NCI-H2029 treated with DMSO at 0.1 percent for 48 hours (cell line): ENCODE data around the gene TDRD10.
"Not testable (repeated sequence)": the region's sequence is repeated elsewhere in the genome, so short reads cannot be mapped to it uniquely, and the experiment has no call there.

Experiments used
- DNase-seq: peaks from one replicate; lab custom pipeline; 2025; lab: John Stamatoyannopoulos, UW

The TDRD10 gene

DNA sequence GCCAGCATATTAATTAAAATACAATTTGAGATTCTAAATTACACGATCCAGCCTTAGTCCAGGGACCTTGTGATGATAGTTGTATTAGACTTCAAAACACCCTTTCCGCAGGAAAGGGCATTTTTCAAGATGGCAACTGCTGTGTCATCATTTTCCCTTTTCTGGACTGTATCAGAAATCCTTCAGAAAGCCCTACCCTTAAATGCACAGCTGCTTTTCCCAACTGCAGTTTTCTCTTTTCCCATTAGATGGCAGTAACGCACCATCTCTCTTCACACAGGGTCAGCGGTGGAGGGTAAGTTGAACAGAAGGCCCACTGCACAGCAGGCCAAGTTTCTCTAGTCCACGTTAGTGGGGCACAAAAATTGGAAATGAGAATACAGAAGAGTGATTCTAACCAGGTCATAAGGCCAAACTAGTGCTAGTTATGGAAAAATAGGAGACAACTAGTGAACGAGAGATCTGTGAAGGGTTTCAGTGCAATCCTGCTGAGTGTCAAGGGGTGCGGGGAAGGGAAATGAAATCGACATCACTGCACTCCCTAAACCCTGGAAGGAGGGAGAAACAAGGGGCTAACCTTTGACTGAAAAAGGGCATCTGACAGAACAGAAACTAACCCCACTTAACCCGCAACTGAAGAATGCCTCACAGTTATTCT is 22.1 kb upstream of the TDRD10 start:
- peak; percentile 72 for DNase-seq

DNA sequence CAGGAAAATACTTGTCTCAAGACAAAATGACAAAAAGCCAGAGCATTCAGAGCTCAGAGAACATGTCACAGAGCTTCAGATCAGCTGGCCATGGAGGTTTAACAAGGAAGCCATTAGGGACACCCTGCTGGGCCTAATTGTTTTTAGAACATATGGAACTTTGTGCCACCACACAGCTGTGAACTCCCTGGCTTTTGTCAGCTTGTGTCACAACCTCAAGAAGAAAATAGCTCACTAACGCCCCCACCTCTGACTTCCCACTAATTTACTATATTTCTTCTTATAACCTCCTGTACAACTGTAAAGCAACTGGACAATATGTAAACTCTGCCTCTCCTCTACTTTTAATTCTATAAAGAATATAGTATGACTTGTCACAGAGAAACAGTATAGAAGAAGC is 21.0 kb upstream of the TDRD10 start:
- DNase-seq: no peak

DNA sequence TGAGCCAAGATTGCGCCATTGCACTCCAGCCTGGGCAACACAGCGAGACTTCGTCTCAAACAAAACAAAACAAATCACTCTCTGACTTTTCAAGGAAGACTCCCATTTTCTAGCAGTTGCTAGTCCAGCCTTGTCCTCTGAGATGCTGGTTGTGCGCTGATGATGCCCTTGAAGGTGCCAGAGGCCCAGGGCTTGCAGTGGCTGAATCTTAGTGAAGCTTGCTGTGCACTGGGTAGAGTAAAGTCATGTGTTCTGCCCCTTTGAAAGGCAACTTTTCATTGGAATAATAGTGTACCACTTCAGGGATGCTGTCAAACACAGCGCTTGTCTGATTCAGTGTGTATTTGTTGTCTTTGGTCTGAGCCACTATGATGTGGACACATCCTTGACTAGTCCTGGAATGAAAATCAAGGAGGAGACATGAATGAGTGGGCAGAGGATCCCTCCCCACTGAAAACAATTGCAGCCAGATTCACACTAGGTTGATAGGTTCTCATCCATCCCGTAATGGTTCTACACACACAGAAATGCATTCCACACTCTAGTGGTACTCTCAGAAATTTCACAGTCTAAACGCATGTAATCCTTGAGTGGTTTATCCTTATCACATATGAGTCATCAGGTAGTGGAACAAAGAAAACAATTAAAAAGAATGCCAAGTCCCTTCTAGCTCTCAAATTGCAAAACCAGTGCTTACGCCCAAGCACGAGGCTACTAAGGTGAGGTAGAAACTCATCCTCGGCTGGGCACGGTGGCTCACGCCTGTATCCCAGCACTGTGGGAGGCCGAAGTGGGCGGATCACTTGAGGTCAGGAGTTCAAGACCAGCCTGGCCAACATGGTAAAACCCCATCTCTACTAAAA is 17.8 kb upstream of the TDRD10 start:
- peak; percentile 50 for DNase-seq

DNA sequence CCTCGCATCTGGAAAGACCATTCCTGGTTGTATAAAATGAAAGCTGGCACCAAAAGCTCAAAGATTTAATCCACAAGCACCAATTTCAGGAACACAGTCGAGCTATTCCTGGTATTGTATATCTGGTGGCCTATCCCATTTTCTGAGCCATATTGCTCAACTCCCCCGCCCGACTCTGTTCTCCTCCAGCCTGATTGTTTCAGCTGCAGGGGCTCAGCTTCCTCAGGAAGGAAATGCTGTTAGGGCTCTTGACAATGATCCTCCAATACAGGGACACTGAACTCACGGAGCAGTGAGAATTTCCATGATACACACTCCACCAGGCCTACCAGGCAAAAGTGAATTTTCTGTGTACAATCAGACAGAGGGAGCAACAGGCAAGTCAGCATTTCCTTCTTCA is 16.9 kb upstream of the TDRD10 start:
- no peak for DNase-seq

DNA sequence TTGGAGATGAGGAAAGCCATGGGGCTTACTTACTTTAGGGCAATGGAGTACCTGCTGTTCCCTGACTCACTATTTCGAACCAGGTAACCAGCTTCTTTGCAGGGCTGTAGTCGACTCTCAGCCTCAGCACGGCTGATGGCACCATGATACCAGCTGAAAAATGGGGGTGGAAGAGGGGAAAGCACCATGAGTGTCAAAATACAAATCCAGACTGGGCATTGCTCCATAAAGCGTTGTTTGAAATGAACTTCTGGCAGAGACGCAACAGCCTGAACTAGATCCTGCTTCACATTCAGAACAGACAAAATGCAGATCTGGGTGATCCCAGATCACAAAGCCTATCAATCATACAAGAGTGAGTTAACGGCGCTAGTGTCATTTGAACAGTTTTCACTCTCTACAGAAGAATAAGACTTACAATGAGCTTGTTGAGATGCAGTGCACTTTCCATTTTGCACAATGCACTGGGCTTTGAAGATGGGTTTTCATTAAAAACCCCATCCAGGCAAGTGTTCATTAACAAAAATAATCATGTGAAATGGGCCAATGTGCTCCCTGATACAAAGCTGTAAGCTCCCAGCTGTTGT is 16.0 kb upstream of the TDRD10 start:
- no peak for DNase-seq

DNA sequence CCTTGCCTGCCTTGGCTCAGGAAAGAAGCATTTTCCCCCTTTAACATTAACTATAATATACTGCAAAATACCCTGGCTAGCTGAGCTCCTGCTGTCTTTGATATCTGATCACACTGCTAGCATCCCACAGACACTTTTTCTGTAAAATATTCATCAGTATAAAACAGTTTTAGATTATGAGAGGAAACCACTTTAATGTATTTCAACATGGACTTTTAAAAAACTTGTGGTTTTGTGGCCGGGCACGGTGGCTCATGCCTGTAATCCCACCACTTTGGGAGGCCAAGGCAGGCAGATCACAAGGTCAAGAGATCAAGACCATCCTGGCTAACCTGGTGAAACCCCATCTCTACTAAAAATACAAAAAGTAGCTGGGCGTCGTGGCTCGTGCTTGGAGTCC is 15.3 kb upstream of the TDRD10 start:
- DNase-seq: not testable (repeated sequence)

DNA sequence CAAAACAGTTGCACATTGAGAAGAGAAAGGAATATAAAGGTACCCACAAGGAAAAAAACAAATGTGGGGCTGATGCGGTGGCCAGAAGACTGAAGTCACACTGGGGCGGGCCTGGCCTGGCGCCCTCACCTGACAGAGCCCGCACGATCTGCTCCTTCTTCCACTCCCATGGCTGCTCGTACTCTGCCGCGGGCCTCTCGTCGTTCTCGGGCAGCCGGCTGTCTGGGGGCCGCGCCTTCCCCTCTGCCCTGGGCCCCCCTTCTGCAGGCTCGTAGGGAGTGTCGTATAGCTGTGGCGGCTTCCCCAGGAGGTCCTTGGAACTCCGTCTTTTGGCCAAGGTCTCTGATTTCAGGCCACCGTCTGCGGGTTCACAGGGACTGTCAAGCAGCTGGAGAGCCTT is 13.1 kb upstream of the TDRD10 start:
- DNase-seq: no peak

DNA sequence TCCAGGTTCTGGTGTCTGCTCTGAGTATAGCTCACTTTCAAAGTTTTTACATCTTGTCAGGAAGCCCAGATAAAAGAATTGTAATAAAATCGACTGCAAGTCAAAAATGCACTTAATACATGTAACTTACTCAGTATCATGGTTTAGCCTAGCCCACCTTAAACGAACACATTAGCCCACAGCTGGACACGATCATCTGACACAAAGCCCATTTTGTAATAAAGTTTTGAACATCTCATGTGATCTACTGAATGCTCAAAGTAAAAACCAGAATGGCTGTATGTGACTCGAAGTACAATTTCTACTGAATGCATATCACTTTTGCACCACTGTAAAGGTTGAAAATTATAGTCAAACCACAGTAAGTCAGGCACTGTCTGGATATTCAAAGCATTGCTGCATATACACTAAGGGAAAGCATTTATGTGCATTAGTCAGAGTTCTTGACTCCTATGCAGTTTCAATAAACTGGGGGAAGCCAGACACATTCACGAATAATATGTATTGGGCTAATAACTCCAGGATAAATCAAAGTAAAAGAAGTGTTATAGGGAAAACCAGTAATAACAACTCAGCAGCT is 12.2 kb upstream of the TDRD10 start:
- DNase-seq: no peak

DNA sequence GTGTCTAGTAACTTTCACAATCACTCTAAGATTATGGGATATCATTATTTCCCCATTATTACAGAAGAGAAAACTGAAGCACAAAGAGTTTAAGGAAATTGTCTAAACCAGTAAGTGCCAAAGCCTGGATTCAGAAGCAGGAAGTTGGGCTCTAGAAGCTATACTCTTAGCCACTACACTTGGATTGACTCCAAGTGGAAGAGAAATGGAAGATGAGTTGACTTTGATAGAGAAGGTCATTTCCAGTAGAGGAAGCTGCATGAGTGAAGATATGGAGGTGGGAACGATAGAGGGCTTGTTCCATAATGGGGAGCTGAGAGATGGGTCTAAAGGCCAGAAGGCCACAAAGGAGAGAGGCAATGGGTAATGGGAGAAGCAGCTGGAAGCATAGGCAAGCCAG is 11.7 kb upstream of the TDRD10 start:
- DNase-seq: no peak

DNA sequence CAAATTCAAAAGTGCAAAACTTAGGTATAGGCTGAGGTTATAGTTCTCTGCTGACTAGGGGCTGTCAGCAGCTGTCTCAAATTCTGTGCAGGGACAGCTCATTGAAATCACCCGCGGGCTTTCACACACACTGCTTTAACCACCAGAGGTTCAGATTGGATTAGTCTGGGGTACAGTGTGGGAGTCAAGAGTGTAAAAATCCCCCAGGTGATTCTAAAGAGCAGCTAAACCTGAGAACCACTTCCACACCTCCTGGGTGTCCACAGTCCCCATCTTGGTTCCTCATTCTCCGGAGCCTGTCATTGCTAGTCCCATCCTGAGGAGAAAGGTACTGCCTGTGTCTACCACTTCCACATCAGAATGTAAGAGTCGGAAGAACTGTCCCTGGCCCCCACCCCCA is 9.9 kb upstream of the TDRD10 start:
- no peak for DNase-seq

DNA sequence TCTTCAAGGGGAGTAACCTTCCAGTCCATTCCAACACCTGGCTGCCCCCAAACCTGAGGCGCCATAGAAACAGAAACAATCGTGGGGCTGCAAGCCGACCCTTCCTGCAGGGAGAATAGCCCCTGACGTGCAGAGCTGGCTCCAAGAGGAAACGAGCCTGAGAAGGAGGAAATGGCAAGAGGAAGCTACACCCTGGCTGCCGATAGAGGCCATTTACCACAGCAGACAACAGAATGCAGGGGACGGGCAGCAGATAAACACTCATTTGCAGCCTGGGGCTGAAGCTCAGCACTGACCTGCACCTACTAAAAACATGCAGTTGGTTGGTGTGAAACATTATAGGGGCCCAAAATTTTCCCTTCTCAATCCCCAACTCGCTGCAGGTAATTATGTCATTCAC is 8.7 kb upstream of the TDRD10 start:
- no peak for DNase-seq

DNA sequence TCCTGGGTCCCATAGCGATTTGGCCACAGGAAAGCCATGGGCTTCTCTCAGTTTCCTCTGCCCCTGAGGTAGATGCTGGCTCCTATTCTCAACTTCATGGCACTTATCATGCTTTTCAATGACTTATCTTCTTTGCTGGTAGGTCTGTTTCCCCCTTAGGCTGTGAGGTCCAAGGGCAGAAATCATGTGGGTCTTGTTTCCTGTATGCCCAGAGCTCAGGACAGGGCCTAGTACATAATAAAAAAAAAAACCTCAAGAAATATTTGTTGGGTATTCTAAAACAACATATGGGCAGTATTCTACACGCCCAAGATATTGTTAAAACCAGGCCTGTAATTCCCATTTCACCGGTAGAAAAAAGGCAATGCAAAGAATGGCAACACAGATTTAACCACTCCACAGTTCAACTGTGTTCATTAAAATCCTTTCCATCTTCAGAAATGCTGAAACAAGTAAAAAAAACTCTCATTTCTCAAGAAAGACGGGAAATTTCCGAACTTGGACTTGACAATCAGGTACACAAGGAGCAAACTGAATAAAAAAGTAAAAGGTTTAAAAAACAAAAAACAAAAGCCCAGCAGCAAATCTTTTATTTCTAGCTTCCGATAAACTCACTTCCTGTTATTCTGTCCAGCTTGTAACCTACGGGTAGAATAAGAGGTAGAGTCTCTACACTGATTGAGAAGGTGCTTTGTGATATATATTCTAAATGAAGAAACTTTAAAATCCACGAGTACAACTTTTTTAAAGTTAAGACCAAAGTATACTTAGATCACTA is 6.3 kb upstream of the TDRD10 start:
- no peak for DNase-seq

DNA sequence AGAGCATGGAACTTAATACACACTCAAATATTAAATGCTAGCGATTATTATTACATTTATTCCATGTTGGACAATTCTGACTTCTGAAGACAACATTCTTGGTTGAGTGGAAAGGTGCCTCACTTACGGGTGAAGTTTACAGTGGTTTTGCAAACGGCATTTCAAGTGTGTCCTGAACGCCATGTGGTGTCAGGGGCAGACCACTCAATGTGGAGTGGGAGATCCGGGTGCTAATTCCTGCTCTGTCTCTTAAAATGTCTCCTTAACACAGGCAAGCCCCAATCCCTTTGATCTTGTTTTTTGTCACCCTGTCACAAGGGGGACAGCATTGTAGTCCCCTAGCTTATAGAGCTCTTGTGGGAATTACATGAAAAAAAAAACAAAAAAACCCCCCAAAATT is 5.6 kb upstream of the TDRD10 start:
- no peak for DNase-seq

DNA sequence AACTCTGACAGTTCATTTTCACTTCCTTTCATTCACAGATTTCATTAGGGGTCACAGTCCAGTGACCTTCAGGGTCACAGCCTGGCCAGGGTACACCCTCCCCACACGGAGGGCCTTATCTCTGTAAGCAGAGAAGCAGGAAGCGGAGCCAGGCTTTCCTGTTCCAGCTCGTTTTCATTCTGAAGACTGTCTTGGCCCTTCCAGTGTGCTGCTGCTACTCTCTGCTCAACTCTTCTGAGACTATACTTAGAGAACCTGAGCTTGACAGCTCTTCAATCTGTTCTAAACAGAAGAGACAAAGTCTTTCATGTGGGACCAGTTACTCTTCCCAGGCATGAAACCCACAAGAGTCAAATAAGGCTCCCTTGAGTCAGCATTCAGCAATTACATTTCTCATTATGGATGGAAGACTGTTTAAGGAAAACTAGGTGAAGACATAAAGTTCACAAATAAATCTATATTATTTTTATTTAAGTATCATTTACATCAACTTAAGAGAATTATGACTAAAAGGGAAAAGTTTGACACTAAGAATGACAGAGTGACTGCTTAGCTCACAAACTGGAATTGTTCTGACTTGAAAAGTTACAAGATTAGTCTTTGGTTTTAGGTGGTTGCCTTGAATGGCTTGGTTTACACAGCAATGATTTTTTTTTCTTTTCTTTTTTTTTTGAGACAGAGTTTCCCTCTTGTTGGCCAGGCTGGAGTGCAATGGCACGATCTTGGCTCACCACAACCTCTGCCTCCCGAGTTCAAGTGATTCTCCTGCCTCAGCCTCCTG is 4.8 kb upstream of the TDRD10 start:
- DNase-seq: no peak

DNA sequence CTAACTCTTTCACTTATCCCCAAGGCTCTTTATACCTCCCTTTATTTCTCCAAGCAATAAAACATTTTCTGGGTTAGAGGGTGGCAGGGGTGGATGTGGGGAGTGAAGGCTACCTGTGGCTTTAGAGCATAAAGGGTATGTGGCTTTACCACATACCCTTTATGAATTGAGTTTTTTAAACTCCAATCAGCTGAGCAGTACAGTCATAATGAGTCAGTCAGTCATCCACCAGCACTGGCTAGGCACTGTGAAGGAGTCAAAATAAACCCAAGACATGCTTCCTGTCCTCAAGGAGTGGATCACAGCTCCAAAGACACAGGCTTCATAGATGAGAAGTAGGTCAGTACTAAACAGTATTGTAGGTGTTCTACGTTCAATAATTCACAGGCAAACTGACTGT is 2.6 kb upstream of the TDRD10 start:
- DNase-seq: no peak

DNA sequence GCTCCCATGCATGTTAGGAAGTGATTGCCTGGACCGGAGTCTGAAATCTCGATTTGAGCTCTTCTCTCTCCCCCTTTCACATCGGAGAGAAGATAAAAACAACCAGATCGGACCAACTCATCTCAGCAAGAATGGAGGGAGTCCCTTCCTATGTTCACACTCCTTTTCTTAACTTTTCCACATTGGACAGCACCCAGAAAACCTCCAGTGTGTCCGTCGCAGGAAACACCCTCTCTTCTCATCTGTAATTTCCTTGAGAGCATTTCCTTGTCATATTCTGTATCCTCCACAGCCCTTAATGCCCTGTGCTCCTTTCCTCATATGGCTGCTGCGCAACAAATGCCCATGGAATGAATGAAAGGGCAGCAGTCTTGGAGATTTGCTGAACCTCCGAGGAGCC is 1.5 kb upstream of the TDRD10 start:
- DNase-seq: no peak

DNA sequence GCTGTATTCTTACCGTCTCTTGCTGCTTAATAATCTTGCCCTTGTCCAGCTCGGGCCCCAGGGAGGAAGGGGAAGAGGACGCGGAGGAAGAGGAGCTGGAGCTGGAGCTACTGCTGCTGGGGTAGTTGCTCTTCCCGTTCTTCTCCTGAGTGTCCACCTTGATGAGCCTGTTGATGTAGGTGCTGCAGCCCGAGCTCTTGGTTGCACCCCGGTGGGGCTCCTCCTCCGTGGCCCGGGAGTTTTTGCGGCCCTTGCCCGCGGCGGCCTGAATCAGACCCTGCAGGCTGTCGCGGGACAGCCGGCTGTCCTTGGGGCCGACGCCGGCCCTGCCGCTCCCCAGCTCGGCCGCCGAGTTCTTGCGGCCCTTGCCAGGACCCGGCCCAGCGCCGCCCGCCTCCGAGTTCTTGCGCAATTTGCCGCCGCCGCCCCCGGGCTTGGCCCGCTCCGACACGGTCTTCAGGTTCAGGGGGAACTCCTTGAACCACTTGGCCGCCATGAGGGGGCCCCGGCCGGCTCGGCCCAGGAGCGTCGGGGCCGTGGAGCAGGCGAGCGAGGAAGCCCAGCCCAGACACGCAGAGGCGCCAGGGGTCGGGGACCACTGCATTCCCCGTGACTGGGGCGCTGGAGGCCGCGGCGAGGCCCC is 475 bp upstream of the TDRD10 start:
- DNase-seq: no peak

DNA sequence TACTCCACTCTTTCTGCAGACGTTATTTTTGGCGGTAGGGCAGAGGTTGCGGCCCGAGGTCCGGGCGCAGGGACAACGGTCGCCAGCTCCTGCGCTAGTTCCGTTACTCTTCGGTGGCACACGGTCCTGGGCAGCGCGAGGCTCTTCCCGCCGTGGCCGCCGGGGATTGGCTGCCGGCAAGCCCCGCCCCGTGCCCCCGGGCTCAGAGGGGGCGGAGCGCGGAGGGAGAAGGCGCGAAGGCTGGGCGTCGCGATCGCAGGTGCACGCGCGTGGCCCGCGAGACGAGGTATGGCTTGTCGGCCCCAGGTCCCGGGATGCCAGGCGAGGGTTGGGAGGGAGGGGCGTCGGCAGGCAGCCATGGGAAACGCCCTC is 711 bp downstream of the TDRD10 start:
- DNase-seq: no peak

DNA sequence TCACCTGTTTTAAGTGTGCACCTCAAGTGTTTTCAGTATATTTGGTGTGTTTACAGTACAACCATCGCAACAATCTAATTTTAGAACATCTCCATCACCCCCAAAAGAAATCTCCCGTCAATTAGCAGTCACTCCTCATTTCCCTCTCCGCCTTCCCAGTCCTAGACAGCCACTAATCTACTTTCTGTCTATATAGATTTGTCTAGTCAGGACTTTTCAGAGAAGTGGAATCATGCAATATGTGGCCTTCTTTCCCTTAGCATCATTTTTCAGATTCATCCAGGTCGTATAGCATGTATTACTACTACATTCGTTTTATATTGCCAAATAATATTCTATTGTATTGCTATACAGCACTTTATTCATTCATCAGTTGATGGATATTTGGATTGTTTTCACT is 1.9 kb downstream of the TDRD10 start:
- DNase-seq: no peak

DNA sequence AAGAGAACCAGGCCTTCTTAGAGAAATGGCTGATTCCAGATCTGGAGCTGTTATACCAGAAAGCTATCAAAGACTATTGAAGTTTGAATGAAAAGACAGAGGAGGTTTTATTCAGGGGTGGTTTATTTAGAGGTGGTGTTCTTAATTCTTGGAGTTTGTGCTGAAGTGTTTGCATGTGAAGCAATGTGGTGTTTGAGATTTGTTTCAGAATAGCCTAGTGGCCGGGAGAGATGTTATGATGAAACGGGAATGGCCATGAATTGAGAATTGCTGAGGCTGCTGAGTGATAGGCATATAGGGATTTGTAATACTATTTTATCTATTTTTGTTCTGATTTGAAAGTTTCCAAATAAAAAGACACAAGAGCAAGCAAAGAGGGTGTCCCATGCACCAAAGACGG is 10.7 kb downstream of the TDRD10 start:
- no peak for DNase-seq

DNA sequence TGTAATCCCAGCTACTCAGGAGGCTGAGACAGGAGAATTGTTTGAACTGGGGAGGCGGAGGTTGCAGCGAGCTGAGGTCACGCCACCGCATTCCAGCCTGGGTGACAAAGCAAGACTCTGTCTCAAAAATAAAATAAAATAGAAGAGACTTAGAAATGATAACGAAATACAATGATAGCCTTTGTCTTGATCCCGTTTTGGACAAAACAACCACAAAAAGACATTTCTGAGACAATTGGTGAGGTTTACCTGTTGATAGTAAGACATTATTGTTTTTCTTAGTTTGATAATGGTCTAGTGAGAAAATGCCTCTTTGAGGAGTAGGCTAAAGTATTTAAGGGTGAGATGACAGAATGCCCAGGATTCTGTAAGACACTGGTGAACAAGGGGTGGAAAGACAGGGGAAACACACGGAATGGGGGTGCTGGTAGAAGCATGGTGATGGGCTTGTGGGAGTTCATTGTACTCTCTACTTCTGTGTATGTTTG is 12.1 kb downstream of the TDRD10 start:
- DNase-seq: no peak
